Mesodermal cell (in vitro differentiated cells): ENCODE data around the gene SLC25A48. TPM values are rescaled to one million over a fixed set of nuclear protein-coding genes. Genes with fewer than 3 reads are reported as not detected.
A peak's percentile ranks its signal among the peaks of the same experiment; 100 is the strongest.

ENCODE experiments used
- H3K27ac ChIP-seq: 2 replicates; pipeline ENCODE4 v1.7.0; 2013; ENCODE audit warnings: mild to moderate bottlenecking, low read depth, low read length, moderate library complexity; ENCODE audit not compliant: severe bottlenecking
- H3K36me3 ChIP-seq: 2 replicates; pipeline ENCODE4 v1.7.1; 2013; ENCODE audit warnings: mild to moderate bottlenecking, low read length, moderate library complexity; ENCODE audit not compliant: control insufficient read depth, insufficient read depth
- H3K4me1 ChIP-seq: one replicate; pipeline ENCODE4 v1.7.1; 2013; ENCODE audit warnings: mild to moderate bottlenecking, low read length; ENCODE audit not compliant: insufficient read depth, control insufficient read depth, poor library complexity, severe bottlenecking
- H3K4me3 ChIP-seq: 2 replicates; pipeline ENCODE4 v1.7.0; 2013; ENCODE audit warnings: low read length, control low read depth, mild to moderate bottlenecking; ENCODE audit not compliant: insufficient read depth, poor library complexity, severe bottlenecking; ENCODE audit errors: extremely low read depth
- H3K9me3 ChIP-seq: 2 replicates; pipeline ENCODE4 v1.7.1; 2013; ENCODE audit warnings: mild to moderate bottlenecking, low read length, moderate library complexity; ENCODE audit not compliant: control insufficient read depth
- WGBS, 2 experiments: methylation state at CpG; one replicate each; pipeline ENCODE4 v1.1.5; 2013; ENCODE audit warnings: missing lambda C conversion rate in 2 of 2; ENCODE audit not compliant: insufficient coverage in 2 of 2; 5-methylcytosine and 5-hydroxymethylcytosine counted together
- polyA plus RNA-seq, 2 experiments: library from polyadenylated mRNA; stranded (reverse); fragments of 50-300 nt; gene quantifications; one replicate each; pipeline ENCODE4 v1.2.3, GENCODE V29; 2013

The SLC25A48 gene, protein sequence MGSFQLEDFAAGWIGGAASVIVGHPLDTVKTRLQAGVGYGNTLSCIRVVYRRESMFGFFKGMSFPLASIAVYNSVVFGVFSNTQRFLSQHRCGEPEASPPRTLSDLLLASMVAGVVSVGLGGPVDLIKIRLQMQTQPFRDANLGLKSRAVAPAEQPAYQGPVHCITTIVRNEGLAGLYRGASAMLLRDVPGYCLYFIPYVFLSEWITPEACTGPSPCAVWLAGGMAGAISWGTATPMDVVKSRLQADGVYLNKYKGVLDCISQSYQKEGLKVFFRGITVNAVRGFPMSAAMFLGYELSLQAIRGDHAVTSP
- not detected for polyA plus RNA-seq (2013, experiment 1 of 2)
- 0.30 TPM for polyA plus RNA-seq (2013, experiment 2 of 2)

DNA sequence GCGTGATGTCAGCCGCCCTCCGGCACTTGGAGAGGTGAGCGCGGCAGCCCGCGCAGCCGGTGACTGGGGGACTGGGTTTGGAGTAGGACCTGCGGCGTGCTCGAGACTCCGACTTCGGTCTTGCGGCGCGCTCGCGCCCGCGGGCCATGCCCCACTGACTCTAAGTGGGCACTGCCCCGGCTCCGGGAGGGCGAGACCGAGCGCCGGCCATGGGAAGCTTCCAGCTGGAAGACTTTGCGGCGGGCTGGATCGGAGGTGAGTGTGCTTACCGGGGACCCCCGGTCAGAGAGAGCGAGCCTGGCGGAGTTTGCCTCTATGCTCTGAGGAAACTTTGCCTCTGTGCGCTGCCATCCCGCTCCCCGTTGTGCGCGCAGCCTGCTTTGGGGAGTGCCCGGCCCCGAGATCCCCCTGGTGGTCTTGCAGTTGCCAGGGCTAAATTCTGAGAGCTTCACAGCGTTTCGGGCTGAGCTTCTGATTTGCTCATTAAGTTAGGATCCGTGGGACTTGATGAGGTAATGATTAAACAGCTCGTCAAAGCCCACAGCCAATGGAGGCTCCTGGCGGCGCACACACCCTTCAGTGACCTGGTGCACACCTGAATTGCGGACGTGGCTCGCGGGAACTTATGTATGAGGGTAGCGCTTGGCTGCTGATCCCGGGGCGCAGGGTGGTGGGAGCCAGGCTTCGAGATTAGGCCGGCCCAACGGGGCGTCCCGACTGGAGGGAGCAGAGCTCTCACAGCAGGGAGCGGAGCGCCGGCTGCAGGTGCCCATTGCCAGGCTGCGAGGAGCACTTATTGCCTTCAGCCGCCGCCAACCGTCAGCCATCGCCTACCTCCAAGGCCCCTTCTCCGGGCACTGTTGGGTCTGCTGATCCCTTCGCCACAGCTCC, at the start of gene SLC25A48:
TSS of gene SLC25A48 (plus strand) at position 25 of the 891 bp plus-strand sequence. CDS start at position 210, 185 bp downstream.
- Histone ChIP-seq H3K27ac (no peak within 1 kb of the TSS), H3K9me3 (peaks cover 8% of the 10 kb centered on the region), H3K36me3 (no peaks in the 10 kb centered on the region), H3K4me1 (no peaks in the 10 kb centered on the region), H3K4me3 (peak within 1 kb of the TSS; percentile 49)
- 3% methylated on average over 49 to 54 of the region's 68 CpGs for WGBS, 2 experiments

DNA sequence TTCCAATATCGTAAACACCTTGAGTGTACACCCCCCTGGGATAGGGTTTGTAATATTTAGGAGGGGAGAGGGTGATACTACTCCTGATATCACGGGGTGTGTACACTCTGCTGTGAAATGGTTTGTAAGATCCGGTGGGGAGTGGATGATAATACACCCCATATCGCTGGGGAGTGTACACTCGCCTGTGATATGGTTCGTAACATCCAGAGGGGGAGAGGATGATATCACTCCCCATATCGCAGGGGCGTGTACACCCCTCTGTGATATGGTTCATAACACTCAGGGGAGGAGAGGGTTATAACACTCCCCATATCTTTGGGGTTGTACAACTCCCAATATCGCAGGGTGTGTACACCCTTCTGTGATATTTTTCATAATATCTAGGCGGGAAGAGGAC, 33.8 kb upstream of the SLC25A48 start:
- 82 to 83% methylated on average over 2 to 5 of the region's 10 CpGs for WGBS, 2 experiments

DNA sequence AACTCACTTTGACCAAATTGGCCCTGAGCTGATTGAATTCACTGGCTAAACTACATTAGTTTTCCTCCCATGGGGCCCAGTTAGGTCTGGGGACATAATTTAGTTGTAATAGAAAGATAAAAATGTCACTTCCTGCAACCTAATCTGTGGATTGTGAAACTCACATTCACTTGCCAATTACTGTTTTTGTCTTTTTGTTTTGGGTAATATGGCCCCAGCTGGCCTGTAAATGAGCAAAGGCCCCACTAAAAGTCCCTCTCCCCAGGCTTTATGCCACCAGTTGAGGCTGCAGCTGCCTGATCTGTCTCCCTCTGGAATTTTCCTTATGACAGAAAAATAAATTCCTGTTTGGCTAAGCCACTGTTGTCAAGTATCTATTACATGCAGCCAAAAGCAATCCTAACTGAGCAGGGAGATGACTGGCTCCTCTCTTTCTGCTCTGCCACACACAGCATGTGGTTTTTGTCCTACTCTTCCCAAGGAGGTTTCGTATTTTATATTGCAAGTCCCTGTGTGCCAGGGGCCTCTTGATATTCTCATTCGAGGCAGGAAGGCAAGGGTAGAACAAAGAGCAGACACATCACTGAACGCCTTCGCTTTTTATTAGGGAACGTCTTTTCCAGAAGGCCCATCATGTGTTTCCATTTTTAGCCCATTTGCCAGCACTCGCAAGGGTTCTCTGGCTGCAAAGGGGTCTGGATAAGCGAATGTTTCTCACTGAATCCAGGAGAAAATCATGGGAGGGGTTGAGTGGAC, 24.1 kb upstream of the SLC25A48 start:
- 81 to 84% methylated on average over 6 to 7 of the region's 7 CpGs for WGBS, 2 experiments
- no peak overlapping the region for H3K27ac ChIP-seq
- no peaks in the 10 kb centered on the region for H3K36me3 ChIP-seq
- H3K4me1 ChIP-seq = no peaks in the 10 kb centered on the region
- no peak overlapping the region for H3K4me3 ChIP-seq
- H3K9me3 ChIP-seq = no peaks in the 10 kb centered on the region

More for the DNA sequence above, 33.8 kb upstream of the SLC25A48 start:
- Histone ChIP-seq H3K36me3 (no peaks in the 10 kb centered on the region), H3K4me3 (no peak overlapping the region), H3K4me1 (no peaks in the 10 kb centered on the region), H3K9me3 (no peaks in the 10 kb centered on the region), H3K27ac (no peak overlapping the region)

DNA sequence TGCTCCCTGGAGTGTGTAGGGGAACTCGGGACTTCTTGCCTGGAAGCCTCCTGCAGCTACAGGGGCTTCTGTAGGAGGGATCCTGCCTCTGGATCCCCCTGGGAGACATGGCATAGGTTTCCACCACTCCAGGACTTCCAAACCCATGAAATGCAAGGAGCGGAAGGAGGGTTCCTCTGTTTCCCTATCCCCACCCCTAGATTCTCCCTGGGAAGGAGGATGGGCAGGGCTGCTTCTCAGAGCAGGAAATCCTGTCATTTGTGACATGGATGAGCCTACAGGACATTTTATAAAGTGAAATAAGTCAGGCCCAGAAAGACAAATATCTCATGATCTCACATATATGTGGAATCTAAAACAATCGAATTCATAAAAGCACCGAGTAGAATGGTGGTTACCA, 23.5 kb upstream of the SLC25A48 start:
- Histone ChIP-seq H3K4me3 (no peak overlapping the region), H3K9me3 (no peaks in the 10 kb centered on the region), H3K4me1 (no peaks in the 10 kb centered on the region), H3K36me3 (no peaks in the 10 kb centered on the region), H3K27ac (no peak overlapping the region)
- WGBS, 2 experiments = 94 to 100% methylated on average over 3 to 4 of the region's 4 CpGs

DNA sequence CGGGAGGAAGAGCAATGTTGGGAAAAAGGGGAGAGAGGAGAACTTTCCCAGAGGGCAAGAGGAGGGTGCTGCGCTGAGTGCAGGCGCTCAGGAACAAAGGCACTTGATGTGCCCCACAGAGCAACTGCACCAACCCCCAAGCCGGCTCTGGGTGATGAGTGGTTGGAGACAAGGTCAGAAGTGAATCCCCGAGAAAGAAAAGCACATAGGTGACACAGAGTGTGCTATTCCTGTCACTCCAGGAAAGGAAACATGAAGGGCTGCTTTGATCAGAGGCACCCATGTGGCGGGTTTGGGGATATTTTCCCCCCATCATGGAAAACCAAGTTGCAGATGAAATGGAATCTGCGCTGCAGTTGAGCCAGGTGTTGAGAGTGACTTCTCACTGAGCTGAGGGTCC, 20.7 kb upstream of the SLC25A48 start:
- no peaks in the 10 kb centered on the region for H3K36me3 ChIP-seq
- WGBS, 2 experiments = 76 to 90% methylated on average over 4 to 5 of the region's 7 CpGs
- no peak overlapping the region for H3K4me3 ChIP-seq
- no peaks in the 10 kb centered on the region for H3K4me1 ChIP-seq
- no peaks in the 10 kb centered on the region for H3K9me3 ChIP-seq
- no peak overlapping the region for H3K27ac ChIP-seq

DNA sequence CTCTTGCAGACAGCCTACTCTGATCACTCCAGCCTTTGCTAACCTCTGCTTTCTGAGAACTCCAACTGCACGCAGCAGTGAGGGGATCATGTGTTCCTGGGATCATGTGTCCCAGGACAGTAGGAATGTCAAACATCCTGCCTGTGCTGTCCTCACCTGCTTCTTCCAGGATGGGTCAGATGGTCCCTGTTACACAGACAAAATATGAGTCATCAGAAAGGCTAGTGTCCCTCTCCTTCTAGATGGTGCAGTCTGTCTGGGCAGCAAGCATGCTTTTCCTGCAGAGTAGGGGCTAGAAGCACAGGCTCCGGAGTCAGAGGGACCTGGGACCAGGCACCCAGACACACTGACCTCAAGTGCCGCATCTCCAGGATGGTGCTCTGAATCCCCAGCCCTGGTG, 20.1 kb upstream of the SLC25A48 start:
- Histone ChIP-seq H3K4me1 (no peaks in the 10 kb centered on the region), H3K9me3 (no peaks in the 10 kb centered on the region), H3K4me3 (no peak overlapping the region), H3K36me3 (no peaks in the 10 kb centered on the region), H3K27ac (no peak overlapping the region)
- 87 to 92% methylated on average over 2 to 3 of the region's 3 CpGs for WGBS, 2 experiments

DNA sequence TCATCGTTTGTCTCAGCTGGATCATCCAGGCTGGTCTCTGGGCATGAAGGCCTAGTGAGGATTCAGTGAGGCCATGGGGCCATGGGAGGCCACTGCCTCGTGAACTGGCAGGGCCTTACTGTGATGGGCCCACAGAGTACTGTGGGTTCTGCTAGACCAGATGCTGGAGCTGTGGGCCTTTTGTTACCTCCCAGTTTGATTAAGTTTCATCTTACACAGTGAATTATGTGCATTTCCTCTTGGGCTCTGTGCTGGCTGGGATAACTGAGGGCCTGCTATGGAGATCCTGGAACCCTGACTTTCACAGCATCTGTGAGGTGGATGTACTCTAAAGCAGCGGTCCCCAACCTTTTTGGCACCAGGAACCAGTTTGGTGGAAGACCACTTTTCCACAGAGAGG, 19.7 kb upstream of the SLC25A48 start:
- H3K27ac ChIP-seq = no peak overlapping the region
- no peaks in the 10 kb centered on the region for H3K9me3 ChIP-seq
- H3K36me3 ChIP-seq = no peaks in the 10 kb centered on the region
- no peaks in the 10 kb centered on the region for H3K4me1 ChIP-seq
- 82 to 95% methylated on average over 2 to 3 of the region's 3 CpGs for WGBS, 2 experiments
- no peak overlapping the region for H3K4me3 ChIP-seq

DNA sequence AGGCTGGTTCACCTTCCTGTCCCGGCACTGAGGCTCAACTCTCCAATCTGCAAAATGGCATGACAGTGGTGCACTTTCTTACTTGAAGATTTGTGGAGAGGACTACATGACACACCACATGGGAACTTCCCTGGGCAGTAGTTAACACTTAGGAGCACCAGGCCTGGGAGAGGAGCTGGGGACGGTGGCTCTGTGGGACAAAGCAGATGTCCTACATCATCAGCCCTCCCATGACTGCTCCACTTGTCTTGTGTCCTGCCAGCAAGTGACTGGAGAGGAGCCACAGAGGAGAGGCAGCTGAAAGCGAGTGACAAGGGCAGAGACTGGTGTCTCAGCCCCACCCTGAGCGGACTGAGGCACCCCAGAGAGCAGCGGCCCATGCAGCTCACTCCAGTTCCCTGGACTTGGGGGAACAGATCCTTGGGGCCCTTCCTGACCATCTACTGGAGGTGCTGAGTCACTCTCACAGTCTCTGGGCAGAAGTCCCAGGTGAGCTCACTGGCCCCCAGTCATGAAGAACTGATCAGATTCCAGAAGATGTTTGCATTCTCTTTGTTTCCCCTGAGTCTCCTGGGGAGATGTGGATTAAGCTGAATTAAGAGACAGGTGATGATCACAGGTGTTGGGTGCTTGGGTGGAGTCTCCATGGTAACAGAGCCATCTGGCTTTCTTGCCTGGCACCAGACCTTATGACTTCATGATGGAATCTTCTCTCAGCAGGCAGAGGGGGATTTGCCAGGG, 13.2 kb upstream of the SLC25A48 start:
- H3K36me3 ChIP-seq = no peaks in the 10 kb centered on the region
- H3K4me3 ChIP-seq = no peak overlapping the region
- WGBS, 2 experiments = 88 to 92% methylated on average over 5 of the region's 5 CpGs

DNA sequence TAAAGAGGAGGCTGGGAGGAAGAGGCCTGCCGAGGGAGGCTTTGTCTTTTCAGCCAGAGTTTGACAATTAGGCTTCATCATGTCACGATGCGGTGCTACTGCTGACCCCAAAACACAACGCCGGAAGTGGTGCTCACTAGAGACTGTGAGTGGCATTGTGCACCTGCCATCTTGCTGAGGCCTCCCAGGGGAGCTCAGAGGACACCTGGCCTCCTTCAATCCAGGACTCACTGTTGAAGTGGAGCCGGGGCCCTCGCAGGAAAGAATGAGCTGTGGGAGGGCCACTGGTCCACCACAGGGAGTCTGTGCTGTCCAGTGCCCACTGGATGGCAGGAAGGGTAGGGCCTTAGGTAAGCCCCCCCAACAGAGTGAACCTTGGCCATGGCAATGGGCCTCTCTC, 12.7 kb upstream of the SLC25A48 start:
- no peak overlapping the region for H3K27ac ChIP-seq
- no peaks in the 10 kb centered on the region for H3K4me1 ChIP-seq
- no peaks in the 10 kb centered on the region for H3K9me3 ChIP-seq
- 89 to 93% methylated on average over 7 of the region's 7 CpGs for WGBS, 2 experiments
- no peaks in the 10 kb centered on the region for H3K36me3 ChIP-seq
- H3K4me3 ChIP-seq = no peak overlapping the region

More for the DNA sequence above, 13.2 kb upstream of the SLC25A48 start:
- Histone ChIP-seq H3K27ac (no peak overlapping the region), H3K4me1 (no peaks in the 10 kb centered on the region), H3K9me3 (no peaks in the 10 kb centered on the region)

DNA sequence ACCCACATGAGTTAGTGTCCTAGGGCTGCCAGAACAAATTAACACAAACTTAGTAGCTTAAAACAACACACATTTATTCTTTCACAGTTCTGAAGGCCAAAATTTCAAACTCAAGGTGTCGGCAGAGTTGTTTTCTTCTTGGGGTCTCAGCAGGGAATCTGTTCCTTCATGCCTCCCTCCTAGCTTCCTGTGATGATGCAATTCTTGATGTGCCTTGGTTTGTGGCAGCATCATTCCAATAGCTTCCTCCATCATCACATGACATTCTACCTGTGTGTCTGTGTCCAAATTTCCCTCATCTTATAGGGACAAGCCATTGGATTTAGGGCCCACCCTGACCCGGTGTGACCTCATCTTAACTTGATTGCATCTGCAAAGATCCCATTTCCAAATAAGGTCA, 12.2 kb upstream of the SLC25A48 start:
- H3K36me3 ChIP-seq = no peaks in the 10 kb centered on the region
- no peak overlapping the region for H3K4me3 ChIP-seq
- no peaks in the 10 kb centered on the region for H3K9me3 ChIP-seq
- H3K27ac ChIP-seq = no peak overlapping the region
- WGBS, 2 experiments = 79 to 93% methylated on average over 1 to 2 of the region's 2 CpGs
- H3K4me1 ChIP-seq = no peaks in the 10 kb centered on the region
